Aorta (tissue), 5 donors: ENCODE data around the gene NEU2. TPM values are rescaled to one million over a fixed set of nuclear protein-coding genes. Genes with fewer than 3 reads are reported as not detected.

ENCODE experiments used
- ATAC-seq: fragments of 200-7000 bp; cut with Tn5 transposase; one replicate; pipeline ENCODE4 v1.9.1; 2022; ENCODE audit warnings: moderate library complexity; ENCODE audit not compliant: low FRiP score
- DNase-seq, 2 donors: peaks; one replicate each; pipeline ENCODE4 v3.0.0-alpha.2; 2020
- H3K27ac ChIP-seq, 2 donors: one replicate each; pipeline ENCODE4 v1.5.1; 2013; ENCODE audit warnings: low read length in 2 of 2, mild to moderate bottlenecking in 2 of 2, moderate library complexity in 2 of 2, control low read depth in 1 of 2, inconsistent platforms in 1 of 2, low read depth in 1 of 2
- H3K27me3 ChIP-seq, 2 donors: one replicate each; pipeline ENCODE4 v1.6.1; 2013; ENCODE audit warnings: control low read depth in 1 of 2, low read length in 1 of 2, mild to moderate bottlenecking in 1 of 2, moderate library complexity in 1 of 2; ENCODE audit not compliant: insufficient read depth in 2 of 2, control insufficient read depth in 1 of 2
- H3K36me3 ChIP-seq, 2 donors: one replicate each; pipeline ENCODE4 v1.6.1; 2013; ENCODE audit warnings: control low read depth in 1 of 2, low read length in 1 of 2, mild to moderate bottlenecking in 1 of 2; ENCODE audit not compliant: insufficient read depth in 2 of 2, control insufficient read depth in 1 of 2
- H3K4me1 ChIP-seq, 2 donors: one replicate each; pipeline ENCODE4 v1.6.1; 2013; ENCODE audit warnings: low read length in 2 of 2, control low read depth in 1 of 2, mild to moderate bottlenecking in 1 of 2, moderate library complexity in 1 of 2; ENCODE audit not compliant: insufficient read depth in 2 of 2, control insufficient read depth in 1 of 2
- H3K4me3 ChIP-seq, 2 donors: one replicate each; pipeline ENCODE4 v1.5.1; 2013; ENCODE audit warnings: low read length in 2 of 2, control low read depth in 1 of 2, mild to moderate bottlenecking in 1 of 2
- H3K9me3 ChIP-seq: one replicate; pipeline ENCODE4 v1.6.1; 2013; ENCODE audit warnings: mild to moderate bottlenecking, low read length; ENCODE audit not compliant: control insufficient read depth
- WGBS, 2 donors: extraction: QIAGEN DNeasy Blood & Tissue Kit; methylation state at CpG; one replicate each; pipeline ENCODE4 v1.1.7; 2013; 5-methylcytosine and 5-hydroxymethylcytosine counted together
- intact Hi-C, 2 donors: fragments of 100-400 bp; cut with DNase I; formaldehyde crosslinking; loops; one replicate each; pipeline versions ENCODE4 v1.14.2 to v1.15.0; 2022
- long read RNA-seq, 2 donors: library from polyadenylated mRNA; unstranded; transcript quantifications; one replicate each; pipeline ENCODE4 v2.0.0, GENCODE V29; 2020 to 2021
- polyA plus RNA-seq, 2 donors: library from polyadenylated mRNA; stranded (reverse); fragments of 200-250 nt; gene quantifications; one replicate each; pipeline ENCODE4 v1.2.3, GENCODE V29; 2013
- total RNA-seq, 2 donors: library from RNA; stranded (reverse); fragmentation: NEBNext Ultra II Directional; extraction: Animal tissue kit (Norgen Biotek cat#: 25700); gene quantifications; one replicate each; pipeline ENCODE4 v1.2.1, GENCODE V29; 2021
- donor health status: healthy with polysubstance abuse.
- donor health status: Bipolar disorder and iron deficiency.
- donor health status: DM: no; HTN: no; CAD: no.
- donor health status: DM: no; HTN: no; CAD: no.
- donor health status: DM: yes; HTN: yes; CAD: no.

NEU2 gene
- total RNA-seq (not detected), polyA plus RNA-seq (not detected)
- long read RNA-seq, donor 1: 0 reads
- long read RNA-seq, donor 2: 0 reads

GRCh38 chr2:233032551-233033320 lies at the start of gene NEU2:
NEU2 (plus strand) TSS chr2:233032672; CDS start chr2:233032672, 0 bp downstream.
- DNase-seq (peak in 1 of 2 donors; percentile 61), ATAC-seq (no peak)
- H3K27me3 ChIP-seq: no peaks in the 10 kb centered on the region
- no peak within 1 kb of the TSS for H3K27ac ChIP-seq
- WGBS, 2 donors: 96% methylated on average over 13 of the region's 13 CpGs
- no peaks in the 10 kb centered on the region for H3K9me3 ChIP-seq
- H3K36me3 ChIP-seq: no peaks in the 10 kb centered on the region
- intact Hi-C loops: no loop called here
- no peaks in the 10 kb centered on the region for H3K4me1 ChIP-seq
- H3K4me3 ChIP-seq: no peak within 1 kb of the TSS

DNA sequence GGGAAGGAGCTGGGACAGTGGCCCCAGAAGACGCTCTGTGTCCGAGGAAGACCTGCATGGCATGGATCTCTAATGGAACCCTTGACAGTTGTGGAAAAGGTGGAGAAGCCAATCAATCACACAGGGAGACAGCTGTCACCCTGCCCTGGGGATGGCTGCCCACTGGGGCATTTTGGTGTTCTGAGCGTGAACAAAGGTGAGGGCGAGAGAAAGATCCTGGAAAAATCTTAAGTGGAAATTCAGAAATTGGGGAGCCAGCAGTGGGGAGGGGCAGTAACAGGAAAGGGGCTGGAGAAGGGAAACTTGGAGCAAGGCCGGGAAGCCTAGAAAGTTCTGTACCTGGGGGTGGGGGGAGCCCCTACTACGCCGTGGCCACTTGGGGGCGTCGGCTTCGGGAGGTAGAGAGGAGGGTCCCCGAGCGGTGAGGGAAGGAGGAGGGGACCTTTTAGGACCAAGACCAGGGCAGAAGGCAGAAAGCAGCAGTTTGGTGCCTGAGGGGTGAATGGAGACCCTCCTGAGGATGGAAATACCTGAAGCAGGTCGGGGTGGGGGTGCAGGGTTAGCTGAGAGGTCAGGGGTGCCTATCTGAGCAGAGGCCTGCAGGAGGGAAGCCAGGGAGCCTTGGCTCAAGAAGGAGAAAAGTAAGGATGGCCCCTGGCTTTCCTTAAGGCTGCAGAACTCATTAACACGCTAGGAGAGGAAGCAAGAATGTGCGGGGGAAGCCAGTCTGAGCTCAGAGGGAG lies 49.4 kb upstream of the NEU2 start:
- Histone ChIP-seq H3K27ac (no peak overlapping the region), H3K27me3 (no peaks in the 10 kb centered on the region), H3K9me3 (no peaks in the 10 kb centered on the region), H3K36me3 (no peaks in the 10 kb centered on the region), H3K4me1 (no peaks in the 10 kb centered on the region), H3K4me3 (no peak overlapping the region)
- intact Hi-C loops: no loop called here
- ATAC-seq (no peak), DNase-seq (no peak)
- WGBS, 2 donors: 59 to 60% methylated on average over 15 of the region's 15 CpGs

DNA sequence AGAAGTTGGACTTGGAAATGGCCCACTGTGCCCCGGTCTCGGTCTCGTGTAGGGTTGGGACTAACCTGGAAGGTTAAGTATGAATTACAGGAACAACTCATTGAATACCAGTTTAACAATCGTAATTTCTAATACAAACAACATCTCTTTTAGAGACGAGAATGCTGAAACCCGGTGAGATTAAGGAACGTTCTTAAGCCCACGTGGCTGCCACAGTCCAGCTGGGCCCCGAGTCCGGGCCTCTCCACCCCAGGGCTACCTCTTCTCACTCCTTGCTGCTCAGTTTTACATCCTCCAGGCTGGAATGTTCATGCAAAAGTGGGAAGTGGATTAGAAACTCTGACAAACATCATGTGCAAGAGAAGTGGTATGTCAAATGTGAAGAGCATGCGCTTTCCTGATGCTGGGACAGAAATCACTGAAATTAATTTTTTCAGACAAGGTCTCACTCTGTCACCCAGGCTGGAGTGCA lies 48.8 kb upstream of the NEU2 start:
- no peaks in the 10 kb centered on the region for H3K27me3 ChIP-seq
- no peak overlapping the region for H3K4me3 ChIP-seq
- H3K27ac ChIP-seq: no peak overlapping the region
- intact Hi-C loops: no loop called here
- no peaks in the 10 kb centered on the region for H3K9me3 ChIP-seq
- no peak for ATAC-seq
- no peak for DNase-seq
- WGBS, 2 donors: 76 to 78% methylated on average over 11 of the region's 11 CpGs
- no peaks in the 10 kb centered on the region for H3K4me1 ChIP-seq
- no peaks in the 10 kb centered on the region for H3K36me3 ChIP-seq

DNA sequence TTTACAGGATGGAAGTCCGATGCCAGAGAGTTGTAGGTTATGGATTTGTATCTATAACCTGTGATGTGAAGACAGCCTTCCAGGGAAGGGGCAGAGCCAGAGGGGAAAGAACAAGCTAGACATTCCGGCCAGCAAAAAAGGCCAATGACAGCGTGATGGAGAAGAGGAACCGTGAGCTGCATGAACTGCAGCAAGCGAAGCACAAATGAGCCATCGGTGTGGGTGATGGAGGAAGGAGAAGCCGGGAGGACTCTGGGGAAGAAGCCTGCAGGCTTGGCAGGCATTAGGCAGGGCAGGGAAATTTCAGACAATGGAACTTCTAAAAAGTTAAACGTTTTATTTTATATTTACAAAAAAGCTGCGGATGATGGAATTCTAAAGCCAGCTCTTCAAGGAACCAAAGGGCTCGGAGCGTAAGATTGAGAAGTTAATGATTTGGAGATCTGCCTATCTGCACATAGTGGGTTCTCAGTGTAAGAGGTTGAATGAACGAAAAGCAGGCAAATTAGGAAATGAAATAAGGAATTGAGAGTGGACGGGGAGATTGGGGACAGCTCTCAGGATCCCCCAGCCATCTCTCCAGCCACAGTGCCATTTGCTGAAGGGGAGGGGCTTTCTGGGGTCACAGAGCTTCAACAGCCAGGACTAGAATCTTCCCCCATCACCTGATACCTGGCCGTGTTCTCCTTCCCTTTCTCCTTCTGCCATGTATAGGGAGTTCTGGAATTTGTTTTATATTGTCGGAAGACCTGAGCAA lies 47.8 kb upstream of the NEU2 start:
- no peaks in the 10 kb centered on the region for H3K27me3 ChIP-seq
- no peak for DNase-seq
- intact Hi-C loops: no loop called here
- no peak for ATAC-seq
- H3K9me3 ChIP-seq: no peaks in the 10 kb centered on the region
- no peak overlapping the region for H3K4me3 ChIP-seq
- WGBS, 2 donors: 90 to 91% methylated on average over 15 of the region's 15 CpGs
- H3K4me1 ChIP-seq: no peaks in the 10 kb centered on the region
- no peaks in the 10 kb centered on the region for H3K36me3 ChIP-seq
- no peak overlapping the region for H3K27ac ChIP-seq

- ATAC-seq (no peak), DNase-seq (no peak)
- Histone ChIP-seq H3K4me3 (no peak overlapping the region), H3K4me1 (no peaks in the 10 kb centered on the region), H3K9me3 (no peaks in the 10 kb centered on the region), H3K27ac (no peak overlapping the region), H3K27me3 (no peaks in the 10 kb centered on the region), H3K36me3 (no peaks in the 10 kb centered on the region)
- intact Hi-C loops: no loop called here
- 97% methylated on average over 2 of the region's 2 CpGs for WGBS, 2 donors
Observed at GRCh38 chr2:232986155-232986554, 46.3 kb upstream of the NEU2 start.

DNA sequence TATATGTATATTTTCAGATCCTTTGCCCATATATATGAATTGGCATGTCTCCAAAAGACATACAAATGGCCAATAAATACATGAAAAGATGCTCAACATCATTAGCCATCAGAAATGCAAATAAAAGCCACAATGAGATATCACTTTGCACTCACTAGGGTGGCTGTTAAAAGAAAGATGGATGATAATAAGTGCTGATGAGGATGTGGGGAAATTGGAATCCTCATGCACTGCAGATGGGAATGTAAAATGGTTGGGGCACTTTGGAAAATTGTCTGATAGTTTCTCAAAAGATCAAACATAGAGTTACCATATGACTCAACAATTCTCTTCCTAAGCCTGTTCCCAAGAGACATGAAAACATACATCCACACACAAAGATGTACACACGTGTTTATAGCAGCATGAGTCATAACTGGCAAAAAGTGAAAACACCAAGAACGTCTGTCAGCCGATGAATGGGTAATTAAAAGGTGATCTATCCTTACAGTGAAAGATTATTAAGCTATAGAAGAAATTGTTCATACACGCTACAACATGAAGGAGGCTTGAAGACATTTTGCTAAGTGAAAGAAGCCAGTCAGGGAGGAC lies 39.1 kb upstream of the NEU2 start:
- Histone ChIP-seq H3K36me3 (no peaks in the 10 kb centered on the region), H3K27me3 (no peaks in the 10 kb centered on the region), H3K9me3 (no peaks in the 10 kb centered on the region), H3K27ac (no peak overlapping the region), H3K4me1 (no peaks in the 10 kb centered on the region), H3K4me3 (no peak overlapping the region)
- intact Hi-C loops: no loop called here
- WGBS, 2 donors: 84 to 87% methylated on average over 4 of the region's 4 CpGs
- DNase-seq (no peak), ATAC-seq (no peak)

GRCh38 chr2:232994446-232994845 lies 38.0 kb upstream of the NEU2 start:
- no peaks in the 10 kb centered on the region for H3K27me3 ChIP-seq
- no peak overlapping the region for H3K4me3 ChIP-seq
- ATAC-seq (no peak), DNase-seq (peak in 1 of 2 donors; percentile 62)
- WGBS, 2 donors: 22 to 31% methylated on average over 5 of the region's 5 CpGs
- no peaks in the 10 kb centered on the region for H3K9me3 ChIP-seq
- no peaks in the 10 kb centered on the region for H3K36me3 ChIP-seq
- intact Hi-C loops: no loop called here
- no peaks in the 10 kb centered on the region for H3K4me1 ChIP-seq
- no peak overlapping the region for H3K27ac ChIP-seq
